Neural cell (in vitro differentiated cells): ENCODE measurements around the gene RALGPS1. TPM values are rescaled to one million over a fixed set of nuclear protein-coding genes. Genes with fewer than 3 reads are reported as not detected.
A peak's percentile ranks its signal among the peaks of the same experiment; 100 is the strongest.

Source experiments
- H2AFZ ChIP-seq: fragments of 200-600, 300-800 bp; sonication (generic), shearing (Covaris generic); 2 replicates; pipeline ENCODE4 v1.6.0; 2014; ENCODE audit warnings: low read depth, mild to moderate bottlenecking, antibody characterized with exemption, low read length, moderate library complexity
- H3F3A ChIP-seq: fragments of 200-600 bp; shearing (Covaris generic); 2 replicates; pipeline ENCODE4 v1.6.1; 2016; ENCODE audit warnings: mild to moderate bottlenecking, moderate library complexity, mixed read lengths, antibody characterized with exemption, low read length; ENCODE audit not compliant: insufficient read depth, poor library complexity, severe bottlenecking
- H3K27ac ChIP-seq: fragments of 200-600, 300-800 bp; sonication (generic), shearing (Covaris generic); 2 replicates; pipeline ENCODE4 v1.5.1; 2014; ENCODE audit warnings: mild to moderate bottlenecking, low read length, moderate library complexity
- H3K27me3 ChIP-seq: fragments of 300-800, 200-600 bp; sonication (generic), shearing (Covaris generic); 2 replicates; pipeline ENCODE4 v1.6.0; 2014; ENCODE audit warnings: mild to moderate bottlenecking, low read depth, low read length, moderate library complexity; ENCODE audit not compliant: insufficient read depth
- H3K36me3 ChIP-seq: fragments of 300-800, 200-600 bp; sonication (generic), shearing (Covaris generic); 2 replicates; pipeline ENCODE4 v1.5.1; 2014; ENCODE audit warnings: mild to moderate bottlenecking, antibody characterized with exemption, low read length, moderate library complexity; ENCODE audit not compliant: insufficient read depth
- H3K4me2 ChIP-seq: fragments of 300-800, 200-600 bp; sonication (generic), shearing (Covaris generic); 2 replicates; pipeline ENCODE4 v1.6.0; 2014; ENCODE audit warnings: mild to moderate bottlenecking, low read length
- H3K4me3 ChIP-seq: fragments of 300-800, 200-600 bp; sonication (generic), shearing (Covaris generic); 2 replicates; pipeline ENCODE4 v1.5.1; 2014; ENCODE audit warnings: mild to moderate bottlenecking, low read length, moderate library complexity
- H3K79me2 ChIP-seq: fragments of 200-600 bp; shearing (Covaris generic); replicated peaks from 2 replicates; pipeline ENCODE4 v1.6.0; 2014; ENCODE audit warnings: mild to moderate bottlenecking, low read length, moderate library complexity; ENCODE audit not compliant: insufficient read depth
- H3K9ac ChIP-seq: fragments of 300-800, 200-600 bp; sonication (generic), shearing (Covaris generic); 2 replicates; pipeline ENCODE4 v1.6.1; 2016; ENCODE audit warnings: mild to moderate bottlenecking, low read length, mixed read lengths
- H3K9me2 ChIP-seq: fragments of 200-600 bp; shearing (Covaris generic); 2 replicates; pipeline ENCODE4 v1.6.1; 2016; ENCODE audit warnings: mild to moderate bottlenecking, low read length, mixed read lengths; ENCODE audit not compliant: insufficient read depth
- H3K9me3 ChIP-seq: fragments of 200-600, 300-800 bp; sonication (generic), shearing (Covaris generic); 2 replicates; pipeline ENCODE4 v1.6.1; 2016; ENCODE audit warnings: mild to moderate bottlenecking, mixed run types, low read length, moderate library complexity, mixed read lengths
- H4K20me1 ChIP-seq: fragments of 200-600 bp; shearing (Covaris generic); 2 replicates; pipeline ENCODE4 v1.6.1; 2016; ENCODE audit warnings: mild to moderate bottlenecking, mixed run types; ENCODE audit not compliant: insufficient read depth
- EP300 ChIP-seq: fragments of 450-650 bp; conservative IDR thresholded peaks from 2 replicates; pipeline ENCODE4 v1.6.1; 2014; ENCODE audit warnings: antibody characterized with exemption, mild to moderate bottlenecking, moderate library complexity; ENCODE audit not compliant: poor library complexity, severe bottlenecking
- EZH2 ChIP-seq: fragments of 200-600, 300-800 bp; shearing (Covaris generic), sonication (generic); IDR thresholded peaks from 2 replicates; pipeline ENCODE4 v1.6.1; 2014; ENCODE audit warnings: antibody characterized with exemption, low read length, borderline replicate concordance, mild to moderate bottlenecking; ENCODE audit not compliant: insufficient read depth, poor library complexity, severe bottlenecking
- MXI1 ChIP-seq: fragments of 450-650 bp; conservative IDR thresholded peaks from 2 replicates; pipeline ENCODE4 v1.6.1; 2014; ENCODE audit warnings: antibody characterized with exemption, mild to moderate bottlenecking; ENCODE audit not compliant: poor library complexity, severe bottlenecking
- POLR2AphosphoS5 ChIP-seq: IDR thresholded peaks from 2 replicates; pipeline ENCODE4 v1.6.1; 2012
- RAD21 ChIP-seq: fragments of 450-650 bp; conservative IDR thresholded peaks from 2 replicates; pipeline ENCODE4 v1.6.1; 2014; ENCODE audit warnings: antibody characterized with exemption, mild to moderate bottlenecking, moderate library complexity
- SMC3 ChIP-seq: fragments of 450-650 bp; conservative IDR thresholded peaks from 2 replicates; pipeline ENCODE4 v1.6.1; 2014; ENCODE audit warnings: antibody characterized with exemption, mild to moderate bottlenecking, moderate library complexity; ENCODE audit not compliant: poor library complexity
- TAF1 ChIP-seq: IDR thresholded peaks from 2 replicates; pipeline ENCODE4 v1.6.1; 2012; ENCODE audit warnings: low read depth
- polyA plus RNA-seq: library from polyadenylated mRNA; depleted of rRNA; stranded (reverse); fragments of >200 nt; gene quantifications from 2 replicates; pipeline ENCODE4 v1.2.3, GENCODE V29; 2014
- TF ChIP-seq, protein P1 (sequence below): fragments of 450-650 bp; IDR thresholded peaks from 2 replicates; pipeline ENCODE4 v1.5.1; 2014; ENCODE audit warnings: antibody characterized with exemption, mild to moderate bottlenecking, moderate library complexity; ENCODE audit not compliant: poor library complexity, severe bottlenecking
- TF ChIP-seq, protein P2 (sequence below): IDR thresholded peaks from 2 replicates; pipeline ENCODE4 v1.6.1; 2012; ENCODE audit warnings: borderline replicate concordance

The RALGPS1 gene
- polyA plus RNA-seq, 1 donor from 2014 or later, result 37.1 TPM

DNA sequence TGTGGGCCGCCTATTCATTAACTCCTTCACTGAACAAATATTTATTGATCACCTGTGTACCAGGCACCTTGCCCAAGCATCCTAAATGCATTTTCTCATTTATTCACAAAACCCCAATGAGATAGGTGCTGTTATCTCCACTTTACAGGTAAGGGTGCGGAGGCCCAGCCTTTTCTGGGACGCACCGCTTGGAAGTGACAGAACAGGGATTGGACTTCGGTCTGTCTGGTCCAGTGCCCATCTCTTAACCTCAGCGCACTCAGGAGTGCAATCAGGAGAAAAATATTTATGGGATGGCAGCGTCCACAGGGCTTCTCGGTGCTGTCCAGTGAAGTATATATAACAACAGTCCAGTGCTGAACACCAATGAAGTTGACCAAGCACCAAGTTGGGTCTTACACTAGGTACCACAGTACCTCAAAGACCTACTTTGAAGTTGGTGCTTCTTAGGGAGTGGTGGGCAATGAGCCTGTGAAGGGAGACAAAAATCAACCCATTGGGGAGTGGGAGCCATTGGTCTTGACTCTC, 331.1 kb downstream of the RALGPS1 start:
- Histone ChIP-seq H3K79me2 (no peaks in the 10 kb centered on the region), H3K27ac (no peak overlapping the region), H3K9ac (peak overlapping the region; percentile 54), H2AFZ (peak overlapping the region; percentile 19), H3K4me2 (peak overlapping the region; percentile 64), H3K27me3 (no peaks in the 10 kb centered on the region), H3K36me3 (no peaks in the 10 kb centered on the region), H3K4me3 (peak overlapping the region; percentile 75), H3K9me2 (no peaks in the 10 kb centered on the region), H3F3A (no peaks in the 10 kb centered on the region), H4K20me1 (no peaks in the 10 kb centered on the region), H3K9me3 (no peaks in the 10 kb centered on the region)
- TF ChIP-seq, protein P1, sequence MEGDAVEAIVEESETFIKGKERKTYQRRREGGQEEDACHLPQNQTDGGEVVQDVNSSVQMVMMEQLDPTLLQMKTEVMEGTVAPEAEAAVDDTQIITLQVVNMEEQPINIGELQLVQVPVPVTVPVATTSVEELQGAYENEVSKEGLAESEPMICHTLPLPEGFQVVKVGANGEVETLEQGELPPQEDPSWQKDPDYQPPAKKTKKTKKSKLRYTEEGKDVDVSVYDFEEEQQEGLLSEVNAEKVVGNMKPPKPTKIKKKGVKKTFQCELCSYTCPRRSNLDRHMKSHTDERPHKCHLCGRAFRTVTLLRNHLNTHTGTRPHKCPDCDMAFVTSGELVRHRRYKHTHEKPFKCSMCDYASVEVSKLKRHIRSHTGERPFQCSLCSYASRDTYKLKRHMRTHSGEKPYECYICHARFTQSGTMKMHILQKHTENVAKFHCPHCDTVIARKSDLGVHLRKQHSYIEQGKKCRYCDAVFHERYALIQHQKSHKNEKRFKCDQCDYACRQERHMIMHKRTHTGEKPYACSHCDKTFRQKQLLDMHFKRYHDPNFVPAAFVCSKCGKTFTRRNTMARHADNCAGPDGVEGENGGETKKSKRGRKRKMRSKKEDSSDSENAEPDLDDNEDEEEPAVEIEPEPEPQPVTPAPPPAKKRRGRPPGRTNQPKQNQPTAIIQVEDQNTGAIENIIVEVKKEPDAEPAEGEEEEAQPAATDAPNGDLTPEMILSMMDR, result no peak
- TF ChIP-seq MXI1 (no peak), SMC3 (no peak), TAF1 (no peak), RAD21 (no peak), EP300 (no peak), EZH2 (no peak), POLR2AphosphoS5 (no peak)
- TF ChIP-seq, protein P2, sequence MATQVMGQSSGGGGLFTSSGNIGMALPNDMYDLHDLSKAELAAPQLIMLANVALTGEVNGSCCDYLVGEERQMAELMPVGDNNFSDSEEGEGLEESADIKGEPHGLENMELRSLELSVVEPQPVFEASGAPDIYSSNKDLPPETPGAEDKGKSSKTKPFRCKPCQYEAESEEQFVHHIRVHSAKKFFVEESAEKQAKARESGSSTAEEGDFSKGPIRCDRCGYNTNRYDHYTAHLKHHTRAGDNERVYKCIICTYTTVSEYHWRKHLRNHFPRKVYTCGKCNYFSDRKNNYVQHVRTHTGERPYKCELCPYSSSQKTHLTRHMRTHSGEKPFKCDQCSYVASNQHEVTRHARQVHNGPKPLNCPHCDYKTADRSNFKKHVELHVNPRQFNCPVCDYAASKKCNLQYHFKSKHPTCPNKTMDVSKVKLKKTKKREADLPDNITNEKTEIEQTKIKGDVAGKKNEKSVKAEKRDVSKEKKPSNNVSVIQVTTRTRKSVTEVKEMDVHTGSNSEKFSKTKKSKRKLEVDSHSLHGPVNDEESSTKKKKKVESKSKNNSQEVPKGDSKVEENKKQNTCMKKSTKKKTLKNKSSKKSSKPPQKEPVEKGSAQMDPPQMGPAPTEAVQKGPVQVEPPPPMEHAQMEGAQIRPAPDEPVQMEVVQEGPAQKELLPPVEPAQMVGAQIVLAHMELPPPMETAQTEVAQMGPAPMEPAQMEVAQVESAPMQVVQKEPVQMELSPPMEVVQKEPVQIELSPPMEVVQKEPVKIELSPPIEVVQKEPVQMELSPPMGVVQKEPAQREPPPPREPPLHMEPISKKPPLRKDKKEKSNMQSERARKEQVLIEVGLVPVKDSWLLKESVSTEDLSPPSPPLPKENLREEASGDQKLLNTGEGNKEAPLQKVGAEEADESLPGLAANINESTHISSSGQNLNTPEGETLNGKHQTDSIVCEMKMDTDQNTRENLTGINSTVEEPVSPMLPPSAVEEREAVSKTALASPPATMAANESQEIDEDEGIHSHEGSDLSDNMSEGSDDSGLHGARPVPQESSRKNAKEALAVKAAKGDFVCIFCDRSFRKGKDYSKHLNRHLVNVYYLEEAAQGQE, result no peak

DNA sequence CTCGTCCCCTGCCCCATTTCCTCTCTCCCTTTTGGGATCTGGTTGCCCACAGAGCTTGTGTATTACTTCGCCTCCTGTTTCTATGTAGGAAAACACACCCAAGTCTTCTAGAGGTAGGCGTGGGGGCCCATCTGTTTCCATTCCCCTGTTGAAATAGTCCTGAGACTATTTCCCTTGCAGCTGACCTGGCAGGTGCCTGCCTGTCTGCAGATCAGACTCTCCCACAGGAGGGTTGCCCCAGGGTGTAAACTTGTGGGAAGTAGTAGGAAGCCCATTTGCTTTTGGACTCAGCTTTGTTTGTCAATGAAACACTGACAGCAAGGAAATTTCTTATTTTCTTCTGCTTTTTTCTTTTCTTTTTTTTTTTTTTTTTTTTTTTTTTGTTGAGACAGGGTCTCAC, 333.7 kb downstream of the RALGPS1 start:
- Histone ChIP-seq H3K4me2 (no peak overlapping the region), H4K20me1 (no peaks in the 10 kb centered on the region), H2AFZ (no peak overlapping the region), H3K9me3 (no peaks in the 10 kb centered on the region), H3F3A (no peaks in the 10 kb centered on the region), H3K27ac (no peak overlapping the region), H3K9me2 (no peaks in the 10 kb centered on the region), H3K27me3 (no peaks in the 10 kb centered on the region), H3K9ac (no peak overlapping the region), H3K79me2 (no peaks in the 10 kb centered on the region), H3K4me3 (no peak overlapping the region), H3K36me3 (no peaks in the 10 kb centered on the region)
- TF ChIP-seq EZH2, result no peak

DNA sequence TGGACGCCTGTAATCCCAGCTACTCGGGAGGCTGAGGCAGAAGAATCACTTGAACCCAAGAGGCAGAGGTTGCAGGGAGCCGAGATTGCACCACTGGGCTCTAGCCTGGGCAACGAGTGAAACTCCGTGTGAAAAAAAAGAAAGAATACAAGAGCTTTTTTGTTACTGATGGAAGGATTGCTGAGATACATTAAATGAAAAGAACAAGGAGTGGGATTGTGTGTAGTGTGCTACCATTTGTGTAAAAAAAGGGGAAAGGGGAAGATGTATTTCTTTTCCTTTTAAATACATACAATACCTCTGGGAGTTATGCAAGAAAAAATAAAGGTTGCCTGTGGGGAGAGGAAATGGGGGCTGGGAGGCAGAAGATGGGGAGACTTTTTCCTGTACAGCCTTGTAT, 335.3 kb downstream of the RALGPS1 start:
- TF ChIP-seq TAF1, result no peak
- TF ChIP-seq SMC3, result no peak
- TF ChIP-seq POLR2AphosphoS5, result no peak
- TF ChIP-seq RAD21, result no peak
- TF ChIP-seq EP300, result no peak
- TF ChIP-seq, protein P1, result no peak
- no peak for TF ChIP-seq MXI1
- TF ChIP-seq EZH2, result no peak
- TF ChIP-seq, protein P2, result no peak
- no peaks in the 10 kb centered on the region for H3K27me3 ChIP-seq
- H3F3A ChIP-seq, result no peaks in the 10 kb centered on the region
- H3K4me3 ChIP-seq, result no peak overlapping the region
- no peaks in the 10 kb centered on the region for H3K9me2 ChIP-seq
- H3K36me3 ChIP-seq, result no peaks in the 10 kb centered on the region
- H3K9me3 ChIP-seq, result no peaks in the 10 kb centered on the region
- H3K79me2 ChIP-seq, result no peaks in the 10 kb centered on the region
- no peaks in the 10 kb centered on the region for H4K20me1 ChIP-seq
- H3K4me2 ChIP-seq, result no peak overlapping the region
- no peak overlapping the region for H3K27ac ChIP-seq
- H3K9ac ChIP-seq, result no peak overlapping the region
- H2AFZ ChIP-seq, result no peak overlapping the region
